Fibroblast of skin of left biceps (primary cell): Measurements from ENCODE around the gene CLC.
"Not testable (repeated sequence)": the region's sequence is repeated elsewhere in the genome, so short reads cannot be mapped to it uniquely, and the experiment has no call there.

Experiments
- DNase-seq, 2 experiments: peaks; one replicate each; pipeline ENCODE4 v3.0.0-alpha.2; 2013; ENCODE audit warnings: low read depth in 2 of 2

CLC gene

DNA sequence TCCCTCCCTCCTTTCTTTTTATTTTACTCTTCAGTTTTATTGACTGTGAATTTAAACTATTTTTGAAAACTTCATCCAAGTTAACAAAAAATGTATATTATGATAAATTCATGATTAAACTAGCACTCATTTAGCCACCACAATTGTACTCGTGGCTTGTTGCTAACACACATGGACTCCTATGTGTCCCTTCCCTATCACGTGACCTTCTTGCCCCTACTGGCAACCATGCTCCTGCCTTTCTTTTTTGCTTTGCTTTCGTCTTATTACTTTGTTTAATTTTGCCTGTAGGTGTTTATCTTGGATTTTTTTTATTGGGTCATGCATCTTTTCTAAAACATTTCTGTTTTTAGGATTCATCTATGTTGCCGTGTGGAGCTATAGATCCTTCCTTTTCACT lies 8.2 kb downstream of the CLC start:
- DNase-seq: no peak

DNA sequence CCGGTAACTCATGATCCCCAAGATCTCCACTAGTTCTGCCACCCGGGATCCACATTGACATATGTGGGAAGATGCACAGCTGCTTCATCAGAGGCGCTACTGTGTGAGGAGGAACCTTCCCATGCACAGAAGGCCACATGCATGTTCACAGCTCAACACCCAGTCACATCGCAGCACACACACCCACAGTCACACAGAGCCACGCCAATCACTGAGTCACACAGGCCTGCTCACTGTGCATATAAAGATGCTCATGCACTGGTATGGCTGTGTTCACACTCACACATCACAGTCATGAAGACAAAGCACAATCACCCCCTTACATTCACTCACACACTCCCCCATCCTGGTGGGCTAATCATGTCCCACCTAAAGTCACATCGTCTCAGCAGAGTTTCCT lies 9.8 kb downstream of the CLC start:
- DNase-seq: no peak

DNA sequence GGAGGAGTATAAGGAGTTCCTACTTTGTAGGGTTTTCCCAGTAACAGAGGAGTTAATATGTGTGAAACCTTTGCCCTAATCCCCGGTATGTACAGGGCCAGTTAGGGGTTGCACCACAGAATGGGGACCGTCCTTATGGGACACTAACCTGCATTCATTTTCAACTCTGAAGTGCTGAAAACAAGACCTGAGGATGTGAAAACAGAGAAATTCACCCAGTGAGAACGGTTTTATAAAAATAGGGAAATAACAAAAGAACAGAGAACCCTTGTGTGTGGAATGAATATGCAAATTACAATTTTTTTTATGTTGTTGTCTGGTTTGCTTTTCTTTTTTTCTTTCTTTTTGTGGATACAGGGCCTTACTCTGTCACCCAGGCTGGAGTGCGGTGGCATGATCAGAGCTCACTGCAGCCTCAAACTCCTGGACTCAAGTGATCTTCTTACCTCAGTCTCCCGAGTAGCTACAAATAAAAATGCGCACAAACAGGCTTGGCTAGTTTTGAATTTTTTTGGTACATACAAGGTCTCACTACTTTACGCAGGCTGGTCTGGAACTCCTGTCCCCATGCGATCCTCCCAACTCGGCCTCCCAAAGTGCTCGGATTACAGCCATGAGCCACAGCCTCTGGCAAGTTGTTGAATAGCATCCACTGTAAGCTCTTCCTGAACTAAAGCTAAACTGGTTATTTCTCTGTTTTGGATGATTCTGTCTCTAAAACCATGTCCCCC lies 10.6 kb downstream of the CLC start:
- DNase-seq: no peak

- no peak for DNase-seq
These were observed 11.8 kb downstream of the CLC start for GRCh38 chr19:39725995-39726394.

- DNase-seq: not testable (repeated sequence)
These were observed 17.7 kb downstream of the CLC start for GRCh38 chr19:39720144-39720543.

DNA sequence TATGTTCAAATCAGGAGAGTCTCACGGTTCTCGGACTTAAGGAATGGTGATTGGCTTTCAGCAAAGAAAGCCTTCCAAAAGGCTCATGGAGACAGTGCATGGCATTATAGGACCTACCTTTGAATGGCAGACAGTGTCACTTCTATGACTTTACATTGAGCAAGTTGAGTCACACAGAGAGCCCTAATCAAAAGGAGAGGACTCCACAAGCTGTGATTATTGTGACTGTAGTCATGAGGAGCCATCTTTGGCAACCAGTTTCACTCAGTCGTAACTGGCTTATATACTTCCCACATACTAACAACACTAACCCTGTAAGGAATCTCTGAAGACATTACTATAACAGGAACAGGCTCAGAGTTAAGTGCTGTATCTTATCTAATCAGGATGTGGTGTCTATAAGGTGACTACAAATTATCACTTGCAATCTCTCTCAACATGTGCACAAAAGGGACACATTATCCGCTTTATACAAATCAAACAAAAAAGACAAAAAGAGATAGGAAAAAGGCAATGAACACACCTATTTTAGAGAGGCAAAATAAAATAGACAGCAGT lies 27.4 kb downstream of the CLC start:
- DNase-seq: no peak

- no peak for DNase-seq
These were observed 28.6 kb downstream of the CLC start for GRCh38 chr19:39709026-39709872.

GRCh38 chr19:39708594-39708993 lies 29.2 kb downstream of the CLC start:
- no peak for DNase-seq

GRCh38 chr19:39705578-39706188 lies 32.1 kb downstream of the CLC start:
- DNase-seq: no peak

DNA sequence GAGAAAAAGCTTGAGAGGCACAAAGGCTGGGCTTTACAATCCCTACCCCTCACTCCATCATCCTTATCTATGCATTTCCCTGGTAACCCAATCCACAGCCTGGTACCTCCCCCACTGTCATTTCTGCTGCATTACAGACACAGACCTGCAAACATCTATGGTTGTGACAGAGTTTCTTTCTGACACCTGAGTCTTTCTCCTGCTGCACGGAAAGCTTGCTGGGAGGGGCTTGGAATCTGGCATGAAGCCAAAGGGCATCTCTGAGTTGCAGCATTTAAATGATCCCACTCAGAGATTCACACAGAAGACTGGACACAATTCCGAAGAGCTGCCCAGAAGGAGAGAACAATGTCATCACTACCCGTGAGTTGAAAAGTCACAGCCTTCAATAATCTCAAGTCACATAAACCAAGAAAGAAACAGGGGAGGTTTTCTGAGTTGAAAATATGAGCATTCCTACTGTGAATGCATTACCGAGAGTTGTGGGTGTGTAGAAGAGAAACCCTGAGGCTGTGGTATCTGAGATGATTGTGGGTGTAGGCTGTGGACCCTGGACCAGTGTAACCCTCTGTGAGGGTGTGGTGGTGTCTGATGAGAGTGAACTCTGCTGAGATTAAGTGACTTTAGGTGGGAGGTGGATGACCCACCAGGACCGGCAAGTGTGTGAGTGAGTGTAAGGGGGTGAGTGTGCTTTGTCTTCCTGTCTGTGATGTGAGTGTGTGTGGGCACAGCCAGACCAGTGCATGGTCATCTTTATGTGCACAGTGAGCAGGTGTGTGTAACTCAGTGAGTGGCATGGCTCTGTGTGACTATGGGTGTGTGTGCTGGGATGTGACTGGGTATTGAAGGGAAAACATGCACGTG lies 33.4 kb downstream of the CLC start, which contains the start of gene LGALS14:
Gene LGALS14, plus strand, starts transcription at position 301 of the 864 bp plus-strand sequence. Its CDS starts 48 bp downstream, at position 349.
- no peak for DNase-seq

DNA sequence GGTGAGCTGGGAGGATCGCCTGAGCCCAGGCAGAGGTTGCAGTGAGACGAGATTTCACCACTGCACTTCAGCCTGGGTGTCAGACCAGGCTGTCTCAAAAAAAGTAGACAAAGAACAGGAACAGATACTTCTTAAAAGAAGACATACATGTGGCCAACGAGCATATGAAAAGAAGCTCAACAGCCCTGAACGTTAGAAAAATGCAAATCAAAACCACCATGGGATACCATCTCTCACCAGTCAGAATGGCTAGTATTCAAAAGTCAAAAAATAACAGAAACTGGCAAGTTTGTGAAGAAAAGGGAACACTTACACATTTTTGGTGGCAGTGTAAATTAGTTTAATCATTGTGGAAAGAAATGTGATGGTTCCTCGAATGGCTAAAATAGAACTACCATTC lies 36.5 kb downstream of the CLC start:
- DNase-seq: no peak

DNA sequence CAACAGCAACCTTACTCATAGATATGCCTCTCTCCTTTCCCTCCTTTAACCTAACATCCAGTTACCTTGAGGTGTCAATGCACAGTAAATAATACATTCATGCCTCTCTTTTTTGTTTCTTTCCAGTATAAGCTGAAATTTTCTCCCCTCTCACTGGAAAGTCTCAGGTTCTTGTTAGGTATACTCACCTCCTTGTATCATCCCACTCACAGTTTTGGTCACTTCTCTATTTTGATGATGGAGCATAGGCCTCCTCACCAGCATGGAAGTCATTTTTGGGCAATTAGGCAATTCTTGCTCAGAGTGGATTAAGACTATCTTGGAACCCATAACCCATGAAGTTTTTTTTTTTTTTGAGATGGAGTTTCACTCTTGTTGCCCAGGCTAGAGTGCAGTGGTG lies 39.3 kb downstream of the CLC start:
- DNase-seq: no peak

- DNase-seq: no peak
These were observed 41.4 kb downstream of the CLC start for GRCh38 chr19:39696387-39696786.

GRCh38 chr19:39695759-39696158 lies 42.1 kb downstream of the CLC start:
- no peak for DNase-seq

- DNase-seq: no peak
These were observed 45.0 kb downstream of the CLC start for GRCh38 chr19:39692822-39693221.

DNA sequence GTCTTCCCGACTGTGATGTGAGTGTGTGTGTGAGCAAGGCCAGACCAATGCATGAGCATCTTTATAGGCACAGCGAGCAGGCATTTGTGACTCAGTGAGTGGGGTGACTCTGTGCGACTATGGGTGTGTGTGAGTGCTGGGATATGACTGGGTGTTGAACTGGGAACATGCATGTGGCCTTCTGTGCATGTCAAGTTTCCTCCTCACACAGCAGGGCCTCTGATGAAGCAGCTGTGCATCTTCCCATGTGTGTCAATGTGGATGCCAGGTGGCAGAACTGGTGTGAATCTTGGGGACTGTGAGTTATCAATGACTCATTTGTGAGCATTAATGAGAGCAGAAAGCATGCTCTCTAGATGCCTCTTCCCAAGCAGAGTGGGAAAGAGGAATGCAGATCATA lies 45.7 kb downstream of the CLC start:
- no peak for DNase-seq

DNA sequence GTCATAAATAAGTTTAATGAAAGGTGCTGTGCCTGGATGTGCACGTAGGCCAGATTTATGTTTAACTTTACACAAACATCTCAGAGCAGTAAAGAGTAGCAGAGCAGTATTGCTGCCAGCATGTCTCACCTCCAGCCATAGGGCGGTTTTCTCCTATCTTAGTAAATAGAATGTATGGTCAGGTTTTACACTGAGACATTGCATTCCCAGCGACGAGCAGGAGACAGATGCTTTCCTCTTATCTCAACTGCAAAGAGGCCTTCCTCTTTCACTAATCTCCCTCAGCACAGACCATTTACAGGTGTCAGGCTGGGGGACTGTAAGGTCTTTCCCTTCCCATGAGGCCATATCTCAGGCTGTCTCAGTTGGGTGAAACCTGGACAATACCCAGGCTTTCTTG lies 49.2 kb downstream of the CLC start:
- DNase-seq: not testable (repeated sequence)

DNA sequence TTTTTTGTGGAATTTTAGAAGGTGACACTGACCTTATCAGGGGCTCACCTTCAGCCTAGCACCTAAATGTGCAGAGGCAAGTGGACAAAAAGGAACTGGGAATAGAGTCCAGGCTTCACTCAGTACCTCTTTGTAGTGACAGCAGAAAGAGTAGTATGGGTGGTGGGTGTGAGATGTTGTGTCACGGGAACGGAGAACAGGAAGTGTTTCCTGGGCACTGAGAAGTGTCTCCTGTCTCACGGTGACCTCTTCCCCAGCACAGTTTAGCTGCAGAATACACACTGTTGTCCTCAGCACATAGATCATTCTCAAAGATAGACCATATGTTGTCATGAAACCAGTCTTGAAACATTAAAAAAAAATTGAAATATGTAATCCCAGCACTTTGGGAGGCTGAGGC lies 51.1 kb downstream of the CLC start:
- DNase-seq: no peak

DNA sequence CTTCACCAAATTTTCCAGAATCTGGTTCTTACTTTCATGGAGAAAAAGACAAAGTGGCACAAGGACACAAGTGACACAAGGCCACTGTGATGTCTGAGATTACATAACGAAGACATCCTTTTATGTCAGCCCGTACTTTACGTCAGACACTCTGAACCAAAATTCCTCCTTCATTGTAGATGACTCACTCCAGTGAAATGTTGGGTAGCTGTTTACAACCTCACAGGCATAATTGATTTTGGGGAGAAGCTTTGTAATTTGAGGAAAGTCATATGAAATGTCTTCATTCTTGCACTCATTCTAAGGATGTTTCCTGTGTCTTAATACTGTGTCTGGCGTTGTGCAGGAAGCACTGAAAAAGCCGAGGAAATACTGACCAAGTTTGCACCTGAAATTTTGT lies 53.6 kb downstream of the CLC start:
- no peak for DNase-seq

DNA sequence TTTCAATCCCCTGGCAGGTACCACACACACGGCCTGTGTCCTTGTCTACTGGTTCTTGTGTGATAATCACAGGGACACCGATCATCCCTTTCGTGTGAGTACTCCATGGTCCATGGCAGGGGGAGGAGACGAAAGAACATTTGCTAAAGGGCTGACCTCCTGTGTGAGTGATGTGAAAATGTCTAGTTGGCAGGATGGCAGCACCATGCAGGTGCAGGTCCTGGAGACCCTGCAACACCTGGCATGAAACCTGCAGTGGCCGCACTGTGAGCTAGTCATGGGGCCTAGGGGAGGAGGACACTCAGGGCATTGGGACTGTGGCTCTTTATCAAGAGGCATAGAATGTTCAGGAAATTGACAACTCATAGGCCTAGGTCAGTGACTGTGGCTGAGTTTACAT lies 56.4 kb downstream of the CLC start:
- no peak for DNase-seq
